Loucy (cell line): ENCODE results near the gene SIGLEC12.

Experiments
- EZH2phosphoT487 ChIP-seq: fragments of 200-600 bp; IDR thresholded peaks from 2 replicates; pipeline ENCODE4 v1.6.1; 2018; ENCODE audit warnings: antibody characterized with exemption, mild to moderate bottlenecking, moderate library complexity, borderline replicate concordance
- TF ChIP-seq, protein P1 (sequence below): fragments of 200-600 bp; sonication (generic); conservative IDR thresholded peaks from 2 replicates; pipeline ENCODE4 v1.5.1; 2014; ENCODE audit warnings: mild to moderate bottlenecking, antibody characterized with exemption, low read length

DNA sequence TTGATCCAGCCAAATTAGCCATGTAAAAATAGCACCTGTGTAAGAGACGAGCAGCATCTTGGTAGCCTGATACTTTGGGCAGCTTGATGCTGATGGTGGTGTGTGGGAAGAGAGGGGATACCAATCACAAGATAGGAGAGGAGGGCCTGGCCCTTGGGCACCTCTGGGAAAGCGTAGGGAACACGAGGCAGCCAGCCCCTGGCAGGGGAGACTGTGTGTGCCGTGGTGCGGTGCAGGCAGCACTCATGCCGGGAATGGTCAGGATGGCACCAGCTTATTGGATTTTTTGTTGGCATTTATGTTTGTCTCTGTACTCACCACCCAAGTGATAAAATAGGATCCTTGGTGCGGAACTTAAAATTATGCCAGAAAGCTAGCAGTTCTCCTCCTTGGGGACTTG lies 53.6 kb downstream of the SIGLEC12 start:
- TF ChIP-seq, protein P1, sequence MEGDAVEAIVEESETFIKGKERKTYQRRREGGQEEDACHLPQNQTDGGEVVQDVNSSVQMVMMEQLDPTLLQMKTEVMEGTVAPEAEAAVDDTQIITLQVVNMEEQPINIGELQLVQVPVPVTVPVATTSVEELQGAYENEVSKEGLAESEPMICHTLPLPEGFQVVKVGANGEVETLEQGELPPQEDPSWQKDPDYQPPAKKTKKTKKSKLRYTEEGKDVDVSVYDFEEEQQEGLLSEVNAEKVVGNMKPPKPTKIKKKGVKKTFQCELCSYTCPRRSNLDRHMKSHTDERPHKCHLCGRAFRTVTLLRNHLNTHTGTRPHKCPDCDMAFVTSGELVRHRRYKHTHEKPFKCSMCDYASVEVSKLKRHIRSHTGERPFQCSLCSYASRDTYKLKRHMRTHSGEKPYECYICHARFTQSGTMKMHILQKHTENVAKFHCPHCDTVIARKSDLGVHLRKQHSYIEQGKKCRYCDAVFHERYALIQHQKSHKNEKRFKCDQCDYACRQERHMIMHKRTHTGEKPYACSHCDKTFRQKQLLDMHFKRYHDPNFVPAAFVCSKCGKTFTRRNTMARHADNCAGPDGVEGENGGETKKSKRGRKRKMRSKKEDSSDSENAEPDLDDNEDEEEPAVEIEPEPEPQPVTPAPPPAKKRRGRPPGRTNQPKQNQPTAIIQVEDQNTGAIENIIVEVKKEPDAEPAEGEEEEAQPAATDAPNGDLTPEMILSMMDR = no peak
- TF ChIP-seq EZH2phosphoT487 = no peak
